ENCODE measurements around the gene USF2.

USF2 gene

GRCh38 chr19:35328851-35329285 lies 60.1 kb downstream of the USF2 start, which contains the start of gene CD22:
Gene CD22, plus strand, starts transcription at chr19:35329187. Its CDS starts 2,854 bp downstream, at chr19:35332041.
- no peak for DNase-seq

GRCh38 chr19:35329323-35329722 lies 60.6 kb downstream of the USF2 start:
- no peak for DNase-seq
